C4-2B (cell line): ENCODE data around the gene CRB1.

Source experiments
- ZFX ChIP-seq: fragments of 450-650 bp; IDR thresholded peaks from 2 replicates; pipeline ENCODE4 v1.6.1; 2017
- TF ChIP-seq, protein P1 (sequence below): fragments of 450-650 bp; conservative IDR thresholded peaks from 2 replicates; pipeline ENCODE4 v1.5.1; 2017; ENCODE audit warnings: mild to moderate bottlenecking

DNA sequence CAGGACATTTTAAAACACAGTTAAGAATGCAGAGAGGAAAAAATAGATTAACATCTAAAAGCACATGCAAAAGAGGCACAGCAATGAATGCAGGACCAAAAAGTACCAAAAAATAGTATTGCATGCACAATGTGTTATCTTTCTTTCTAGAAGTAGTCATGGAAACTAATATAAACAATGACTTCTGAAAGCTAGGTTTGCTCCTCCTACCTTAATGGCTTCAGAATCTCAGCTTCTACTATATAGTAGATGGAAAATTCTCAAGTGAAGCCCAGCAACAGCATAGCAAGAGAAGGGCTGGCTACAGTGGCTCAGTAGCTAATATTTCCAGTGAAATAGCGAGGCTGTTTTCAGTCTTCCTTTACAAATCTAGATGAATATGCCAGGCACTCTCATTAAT, 125.1 kb downstream of the CRB1 start:
- TF ChIP-seq, protein P1, sequence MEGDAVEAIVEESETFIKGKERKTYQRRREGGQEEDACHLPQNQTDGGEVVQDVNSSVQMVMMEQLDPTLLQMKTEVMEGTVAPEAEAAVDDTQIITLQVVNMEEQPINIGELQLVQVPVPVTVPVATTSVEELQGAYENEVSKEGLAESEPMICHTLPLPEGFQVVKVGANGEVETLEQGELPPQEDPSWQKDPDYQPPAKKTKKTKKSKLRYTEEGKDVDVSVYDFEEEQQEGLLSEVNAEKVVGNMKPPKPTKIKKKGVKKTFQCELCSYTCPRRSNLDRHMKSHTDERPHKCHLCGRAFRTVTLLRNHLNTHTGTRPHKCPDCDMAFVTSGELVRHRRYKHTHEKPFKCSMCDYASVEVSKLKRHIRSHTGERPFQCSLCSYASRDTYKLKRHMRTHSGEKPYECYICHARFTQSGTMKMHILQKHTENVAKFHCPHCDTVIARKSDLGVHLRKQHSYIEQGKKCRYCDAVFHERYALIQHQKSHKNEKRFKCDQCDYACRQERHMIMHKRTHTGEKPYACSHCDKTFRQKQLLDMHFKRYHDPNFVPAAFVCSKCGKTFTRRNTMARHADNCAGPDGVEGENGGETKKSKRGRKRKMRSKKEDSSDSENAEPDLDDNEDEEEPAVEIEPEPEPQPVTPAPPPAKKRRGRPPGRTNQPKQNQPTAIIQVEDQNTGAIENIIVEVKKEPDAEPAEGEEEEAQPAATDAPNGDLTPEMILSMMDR = no peak
- no peak for TF ChIP-seq ZFX
